GM12865 (cell line): Measurements from ENCODE around the gene PCDH1.
A peak's percentile ranks its signal among the peaks of the same experiment; 100 is the strongest.

Experiments
- DNase-seq: peaks from one replicate; pipeline ENCODE4 v3.0.0; 2010; ENCODE audit warnings: low read depth
- H3K4me3 ChIP-seq: 2 replicates; pipeline ENCODE4 v1.5.1; 2011; ENCODE audit warnings: mild to moderate bottlenecking, low read depth, low read length, control low read depth
- TF ChIP-seq, protein P1 (sequence below): IDR thresholded peaks from 2 replicates; pipeline ENCODE4 v1.5.1; 2011; ENCODE audit warnings: low read length, control low read depth, low read depth, inconsistent platforms; ENCODE audit not compliant: insufficient read depth; ENCODE audit errors: missing control alignments

Gene PCDH1

DNA sequence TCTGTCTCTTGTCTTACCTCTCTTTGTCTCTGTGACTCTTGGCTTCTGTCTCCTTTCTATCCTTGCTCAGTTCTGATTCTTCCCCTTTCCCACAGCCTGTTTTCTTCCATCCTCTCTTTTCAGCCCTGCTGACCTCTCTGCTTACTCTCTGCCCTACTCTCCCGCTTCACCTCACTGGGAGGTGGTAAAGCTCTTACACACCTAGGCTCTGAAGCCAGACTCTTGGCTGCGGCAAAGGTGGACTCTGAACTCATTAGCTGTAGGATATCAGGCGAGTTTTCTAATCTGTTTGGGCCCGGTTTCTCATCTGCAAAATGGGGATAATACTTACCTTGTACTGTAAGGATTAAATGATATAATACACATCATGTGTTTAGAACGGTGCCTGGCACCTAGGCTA lies 11.1 kb downstream of the PCDH1 start:
- TF ChIP-seq, protein P1, sequence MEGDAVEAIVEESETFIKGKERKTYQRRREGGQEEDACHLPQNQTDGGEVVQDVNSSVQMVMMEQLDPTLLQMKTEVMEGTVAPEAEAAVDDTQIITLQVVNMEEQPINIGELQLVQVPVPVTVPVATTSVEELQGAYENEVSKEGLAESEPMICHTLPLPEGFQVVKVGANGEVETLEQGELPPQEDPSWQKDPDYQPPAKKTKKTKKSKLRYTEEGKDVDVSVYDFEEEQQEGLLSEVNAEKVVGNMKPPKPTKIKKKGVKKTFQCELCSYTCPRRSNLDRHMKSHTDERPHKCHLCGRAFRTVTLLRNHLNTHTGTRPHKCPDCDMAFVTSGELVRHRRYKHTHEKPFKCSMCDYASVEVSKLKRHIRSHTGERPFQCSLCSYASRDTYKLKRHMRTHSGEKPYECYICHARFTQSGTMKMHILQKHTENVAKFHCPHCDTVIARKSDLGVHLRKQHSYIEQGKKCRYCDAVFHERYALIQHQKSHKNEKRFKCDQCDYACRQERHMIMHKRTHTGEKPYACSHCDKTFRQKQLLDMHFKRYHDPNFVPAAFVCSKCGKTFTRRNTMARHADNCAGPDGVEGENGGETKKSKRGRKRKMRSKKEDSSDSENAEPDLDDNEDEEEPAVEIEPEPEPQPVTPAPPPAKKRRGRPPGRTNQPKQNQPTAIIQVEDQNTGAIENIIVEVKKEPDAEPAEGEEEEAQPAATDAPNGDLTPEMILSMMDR = no peak
- H3K4me3 ChIP-seq = no peak overlapping the region

DNA sequence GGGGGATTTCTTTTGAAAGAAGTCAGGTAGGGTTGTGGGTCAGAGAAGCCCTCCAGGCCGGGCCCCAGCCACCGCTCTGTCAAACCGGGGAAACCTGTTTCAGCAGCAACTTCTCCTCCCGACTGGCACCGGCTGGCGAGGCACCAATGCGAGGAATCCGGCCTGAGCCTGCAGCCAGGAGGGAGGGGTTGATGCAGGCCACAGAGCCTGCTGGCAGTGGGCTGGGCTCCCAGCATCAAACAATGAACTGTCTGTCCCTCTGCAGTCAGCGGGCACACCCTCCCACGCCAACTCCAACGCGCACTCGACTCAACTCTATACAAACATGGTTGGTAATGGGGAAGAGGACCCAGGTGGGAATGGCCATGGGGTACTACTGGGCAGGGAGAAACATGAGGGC lies 12.1 kb downstream of the PCDH1 start:
- no peak for DNase-seq
- TF ChIP-seq, protein P1 = no peak
- no peak overlapping the region for H3K4me3 ChIP-seq

More for the DNA sequence above, 11.1 kb downstream of the PCDH1 start:
- no peak for DNase-seq

DNA sequence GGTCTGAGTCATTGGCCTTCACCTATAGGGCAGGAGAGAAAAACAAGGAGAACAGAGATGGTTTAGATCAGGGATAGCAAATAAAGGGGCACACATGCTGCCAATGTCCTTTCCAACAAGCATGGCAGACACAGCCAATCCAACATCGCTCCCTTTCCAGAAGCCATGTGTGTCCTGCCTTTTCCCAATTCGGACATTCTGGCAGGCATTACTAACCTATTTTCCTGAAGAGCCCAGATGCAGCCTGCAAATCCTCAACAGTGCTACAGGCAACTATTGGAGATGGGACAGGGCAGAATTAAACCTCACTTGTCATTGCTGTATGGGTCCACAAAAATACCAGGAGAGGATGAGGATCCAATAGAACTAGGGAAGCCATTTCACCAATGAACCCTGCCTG lies 12.8 kb downstream of the PCDH1 start:
- no peak for DNase-seq
- H3K4me3 ChIP-seq = no peak overlapping the region

DNA sequence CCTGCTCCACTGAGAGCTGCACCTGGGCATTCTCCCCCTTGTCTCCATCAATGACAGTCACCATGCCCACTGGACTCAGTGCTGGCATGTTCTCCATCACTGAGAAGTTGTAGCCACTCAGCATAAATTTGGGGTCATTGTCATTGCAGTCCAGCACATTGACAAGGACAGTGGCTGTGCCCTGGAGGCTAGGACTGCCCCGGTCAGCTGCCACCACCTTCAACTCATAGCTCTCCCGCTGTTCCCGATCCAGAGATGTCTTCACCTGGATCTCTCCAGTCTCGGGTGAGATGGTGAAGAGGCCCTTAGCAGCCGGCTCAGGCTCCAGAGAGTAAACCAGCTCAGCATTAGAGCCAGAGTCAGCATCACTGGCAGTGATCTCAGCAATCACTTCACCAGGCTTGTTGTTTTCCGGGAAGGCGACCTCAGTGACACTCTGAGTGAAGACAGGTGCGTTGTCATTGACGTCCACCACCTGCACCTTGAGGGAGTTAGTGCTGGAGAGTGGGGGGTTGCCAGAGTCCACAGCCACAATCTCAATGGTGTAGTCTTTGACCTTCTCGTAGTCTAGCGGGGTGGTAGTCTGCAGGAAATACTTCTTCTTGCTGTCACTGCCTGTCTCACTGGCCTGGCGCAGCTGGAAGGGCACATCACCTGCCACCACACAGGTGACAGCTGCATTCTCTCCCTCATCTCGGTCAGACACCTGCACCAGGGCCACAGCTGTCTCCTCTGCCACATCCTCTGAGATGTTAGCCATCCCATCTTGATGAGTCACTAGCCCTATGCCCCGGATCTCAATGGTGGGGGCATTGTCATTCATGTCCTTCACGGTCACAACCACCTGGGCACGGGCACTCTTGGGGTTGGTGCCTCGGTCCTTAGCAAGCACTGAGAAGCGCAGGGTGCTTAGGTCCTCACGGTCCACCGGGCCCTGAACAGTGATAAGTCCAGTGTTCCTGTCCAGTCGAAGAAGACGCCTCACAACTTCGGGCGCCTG lies 13.5 kb downstream of the PCDH1 start:
- TF ChIP-seq, protein P1 = no peak
- no peak for DNase-seq
- no peak overlapping the region for H3K4me3 ChIP-seq

More for the DNA sequence above, 12.8 kb downstream of the PCDH1 start:
- TF ChIP-seq, protein P1 = no peak

DNA sequence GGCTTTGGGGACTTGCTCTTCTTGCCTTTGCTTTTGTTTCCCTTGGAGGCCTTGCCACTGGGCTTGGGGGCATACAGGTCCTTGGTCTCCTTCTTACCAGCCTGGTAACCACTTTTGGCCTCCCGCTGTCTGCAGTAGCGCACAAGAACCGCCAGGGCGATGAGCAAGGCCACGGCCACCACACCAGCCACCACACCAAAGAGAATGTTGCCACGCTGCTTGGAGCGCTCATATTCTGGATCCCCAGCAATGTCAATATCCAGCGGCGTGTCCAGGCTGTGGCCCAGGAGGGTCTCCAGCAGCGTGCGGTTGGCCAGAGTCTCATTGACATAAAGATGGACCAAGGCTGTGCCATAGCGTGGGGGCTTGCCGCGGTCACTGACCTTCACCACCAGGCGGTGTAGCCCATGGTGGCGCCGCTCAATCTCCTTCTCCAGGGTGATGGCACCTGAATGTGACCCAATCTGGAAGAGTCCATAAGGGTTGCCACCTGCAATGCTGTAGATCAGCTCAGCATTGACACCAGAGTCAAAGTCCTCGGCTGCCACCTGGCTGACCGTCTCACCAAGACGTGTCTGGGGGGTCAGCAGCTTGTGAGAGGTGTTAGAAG lies 14.5 kb downstream of the PCDH1 start:
- H3K4me3 ChIP-seq = no peak overlapping the region
- TF ChIP-seq, protein P1 = peak; percentile 22
- no peak for DNase-seq

DNA sequence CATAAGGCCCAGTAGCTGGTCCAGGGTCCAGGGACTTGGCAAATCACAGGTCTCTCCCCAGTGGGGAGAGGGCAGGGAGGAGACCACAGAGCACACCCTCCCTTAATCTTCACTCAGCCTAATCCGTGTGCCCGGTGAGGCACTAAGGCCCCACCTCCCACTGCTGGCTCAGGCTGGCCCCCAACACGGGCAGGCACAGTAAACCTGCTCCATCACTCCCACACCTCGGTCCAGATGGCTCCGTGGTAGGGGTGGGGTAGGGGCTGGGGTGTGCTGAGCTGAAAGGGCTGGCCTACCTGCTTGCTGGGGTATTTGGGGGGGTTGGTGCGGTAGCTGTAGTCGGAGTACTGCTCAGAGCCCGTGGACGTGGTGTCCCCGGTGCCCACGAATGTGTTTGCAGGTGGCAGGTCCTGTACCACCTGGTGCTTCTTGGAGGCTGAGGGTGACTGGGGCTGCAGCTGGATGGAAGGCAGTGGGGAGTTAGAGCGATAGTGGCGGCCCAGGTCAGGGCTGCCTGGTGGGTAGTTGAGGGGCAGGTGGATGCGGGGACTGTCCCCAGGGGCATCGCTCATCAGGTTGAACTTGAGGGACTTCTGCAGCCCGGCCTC lies 15.2 kb downstream of the PCDH1 start:
- TF ChIP-seq, protein P1 = no peak

More for the DNA sequence above, 15.2 kb downstream of the PCDH1 start:
- DNase-seq = no peak
- no peak overlapping the region for H3K4me3 ChIP-seq
